Astrocyte (in vitro differentiated cells and primary cell): ENCODE results near the gene GRK5.

Source experiments
- EZH2 ChIP-seq: IDR thresholded peaks from 2 replicates; pipeline ENCODE4 v1.6.1; 2012; ENCODE audit warnings: mild to moderate bottlenecking, low read length, inconsistent platforms; ENCODE audit not compliant: insufficient read depth
- TF ChIP-seq, protein P1 (sequence below): IDR thresholded peaks from 2 replicates; pipeline ENCODE4 v1.5.1; 2011; ENCODE audit warnings: low read depth, mild to moderate bottlenecking, inconsistent platforms, low read length, moderate library complexity; ENCODE audit not compliant: insufficient read depth

GRCh38 chr10:119159332-119159731, 48.0 kb upstream of the GRK5 start:
- TF ChIP-seq, protein P1, sequence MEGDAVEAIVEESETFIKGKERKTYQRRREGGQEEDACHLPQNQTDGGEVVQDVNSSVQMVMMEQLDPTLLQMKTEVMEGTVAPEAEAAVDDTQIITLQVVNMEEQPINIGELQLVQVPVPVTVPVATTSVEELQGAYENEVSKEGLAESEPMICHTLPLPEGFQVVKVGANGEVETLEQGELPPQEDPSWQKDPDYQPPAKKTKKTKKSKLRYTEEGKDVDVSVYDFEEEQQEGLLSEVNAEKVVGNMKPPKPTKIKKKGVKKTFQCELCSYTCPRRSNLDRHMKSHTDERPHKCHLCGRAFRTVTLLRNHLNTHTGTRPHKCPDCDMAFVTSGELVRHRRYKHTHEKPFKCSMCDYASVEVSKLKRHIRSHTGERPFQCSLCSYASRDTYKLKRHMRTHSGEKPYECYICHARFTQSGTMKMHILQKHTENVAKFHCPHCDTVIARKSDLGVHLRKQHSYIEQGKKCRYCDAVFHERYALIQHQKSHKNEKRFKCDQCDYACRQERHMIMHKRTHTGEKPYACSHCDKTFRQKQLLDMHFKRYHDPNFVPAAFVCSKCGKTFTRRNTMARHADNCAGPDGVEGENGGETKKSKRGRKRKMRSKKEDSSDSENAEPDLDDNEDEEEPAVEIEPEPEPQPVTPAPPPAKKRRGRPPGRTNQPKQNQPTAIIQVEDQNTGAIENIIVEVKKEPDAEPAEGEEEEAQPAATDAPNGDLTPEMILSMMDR = no peak
- TF ChIP-seq EZH2 = no peak
